Endothelial cell of umbilical vein (primary cell): ENCODE measurements around the gene FOXO6. TPM values are rescaled to one million over a fixed set of nuclear protein-coding genes. Genes with fewer than 3 reads are reported as not detected.

Source experiments
- BruUV-seq: library from RNA; stranded (reverse); fragments of 400-500 nt; replicated peaks from 2 replicates; lab custom pipeline; 2021; lab: Mats Ljungman, UMichigan
- CTCF ChIA-PET: fragments of 300-600, 350-600 bp; sonication (Branson Sonifier 250); formaldehyde crosslinking; loops from one replicate; lab custom pipeline; 2021; ENCODE audit warnings: antibody characterized with exemption, inconsistent platforms; lab: Charles Lee
- POLR2A ChIA-PET: fragments of 300-600, 350-600 bp; sonication (Branson Sonifier 250); formaldehyde crosslinking; loops from one replicate; lab custom pipeline; 2021; ENCODE audit warnings: antibody characterized with exemption, inconsistent platforms; lab: Charles Lee
- DNase-seq: peaks from one replicate; pipeline ENCODE4 v3.0.0-alpha.2; 2011; ENCODE audit warnings: low read depth, low spot score
- FAIRE-seq: peaks from 2 replicates; lab custom pipeline; 2011; peaks lifted over from hg19 to GRCh38; lab: Jason Lieb, UNC
- H2AFZ ChIP-seq: 2 replicates; pipeline ENCODE4 v1.6.0; 2012; ENCODE audit warnings: low read depth, low read length, control low read depth, inconsistent platforms
- H3K27ac ChIP-seq: 2 replicates; pipeline ENCODE4 v1.5.1; 2011; ENCODE audit warnings: low read depth, mild to moderate bottlenecking, control low read depth, low read length, moderate library complexity; ENCODE audit not compliant: insufficient read depth
- H3K27me3 ChIP-seq, 2 experiments: 2 replicates each; pipeline versions ENCODE4 v1.6.0 to v1.6.1; 2011; ENCODE audit warnings: low read length in 2 of 2, mixed read lengths in 1 of 2; ENCODE audit not compliant: control insufficient read depth in 2 of 2, insufficient read depth in 2 of 2
- H3K36me3 ChIP-seq, 2 experiments: 2 replicates in 1 of 2; 3 replicates in 1 of 2; pipeline ENCODE4 v1.5.1; 2011; ENCODE audit warnings: low read length in 2 of 2, mild to moderate bottlenecking in 1 of 2, moderate library complexity in 1 of 2; ENCODE audit not compliant: control insufficient read depth in 2 of 2, insufficient read depth in 2 of 2; ENCODE audit errors: extremely low read depth in 1 of 2
- H3K4me1 ChIP-seq: 3 replicates; pipeline ENCODE4 v1.5.1; 2011; ENCODE audit warnings: mild to moderate bottlenecking, low read length; ENCODE audit not compliant: control insufficient read depth, insufficient read depth; ENCODE audit errors: extremely low read depth
- H3K4me2 ChIP-seq: 2 replicates; pipeline ENCODE4 v1.6.1; 2011; ENCODE audit warnings: low read length, control low read depth, mixed read lengths; ENCODE audit not compliant: insufficient read depth
- H3K4me3 ChIP-seq, 3 experiments: fragments of 200-600 bp in 1 of 3; sonication (generic), shearing (Covaris generic) in 1 of 3; replicated peaks in 1 of 3; 2 replicates each; pipeline ENCODE4 v1.5.1; 2011 to 2016; ENCODE audit warnings: control low read depth in 3 of 3, low read length in 3 of 3, mild to moderate bottlenecking in 2 of 3, inconsistent platforms in 1 of 3, low read depth in 1 of 3, moderate library complexity in 1 of 3; ENCODE audit not compliant: insufficient read depth in 1 of 3
- H3K79me2 ChIP-seq: 2 replicates; pipeline ENCODE4 v1.6.0; 2012; ENCODE audit warnings: low read length, inconsistent platforms; ENCODE audit not compliant: control insufficient read depth, insufficient read depth
- H3K9ac ChIP-seq: replicated peaks from 2 replicates; pipeline ENCODE3; 2011; ENCODE audit warnings: low read length, control low read depth; ENCODE audit not compliant: insufficient read depth; ENCODE audit errors: extremely low read depth
- H3K9me1 ChIP-seq: replicated peaks from 3 replicates; pipeline ENCODE4 v1.6.0; 2011; ENCODE audit warnings: mild to moderate bottlenecking, low read length; ENCODE audit not compliant: control insufficient read depth, insufficient read depth; ENCODE audit errors: extremely low read depth
- H3K9me3 ChIP-seq: replicated peaks from 2 replicates; pipeline ENCODE4 v1.5.1; 2012; ENCODE audit warnings: low read length, inconsistent platforms; ENCODE audit not compliant: control insufficient read depth, insufficient read depth
- H4K20me1 ChIP-seq: replicated peaks from 2 replicates; pipeline ENCODE3; 2011; ENCODE audit warnings: mild to moderate bottlenecking, low read length; ENCODE audit not compliant: control insufficient read depth, insufficient read depth; ENCODE audit errors: extremely low read depth
- FOS ChIP-seq: IDR thresholded peaks from 2 replicates; pipeline ENCODE4 v1.6.1; 2011; ENCODE audit warnings: mild to moderate bottlenecking, low read length, moderate library complexity, borderline replicate concordance; ENCODE audit not compliant: insufficient read depth
- JUN ChIP-seq: IDR thresholded peaks from 2 replicates; pipeline ENCODE4 v1.6.1; 2011; ENCODE audit warnings: borderline replicate concordance, low read depth; ENCODE audit not compliant: insufficient read length, insufficient read depth
- POLR2A ChIP-seq: IDR thresholded peaks from 2 replicates; pipeline ENCODE4 v1.6.1; 2012; ENCODE audit warnings: low read depth, mild to moderate bottlenecking, control low read depth, low read length
- POLR2AphosphoS5 ChIP-seq: IDR thresholded peaks from 2 replicates; pipeline ENCODE4 v1.6.1; 2012; ENCODE audit warnings: low read depth, mild to moderate bottlenecking, control low read depth, low read length, moderate library complexity; ENCODE audit not compliant: insufficient read depth
- dilution Hi-C: fragments of 300-500 bp; cut with MboI; formaldehyde crosslinking; loops from one replicate; pipeline ENCODE4 v1.15.0; 2019; ENCODE audit warnings: low sequenced_read_pairs; ENCODE audit not compliant: extremely low pct_ligation_motif_present
- intact Hi-C: fragments of 100-400 bp; cut with micrococcal nuclease; formaldehyde crosslinking; loops from one replicate; pipeline ENCODE4 v1.10.0; 2022
- polyA plus RNA-seq, 4 experiments: library from polyadenylated mRNA; depleted of rRNA in 3 of 4; stranded (reverse) in 3 of 4; unstranded in 1 of 4; fragments of >200 nt; gene quantifications; 2 replicates each; pipeline versions ENCODE4 v1.2.1 to v1.2.3, GENCODE V29; 2011 to 2012; ENCODE audit warnings: missing spikeins in 1 of 4
- total RNA-seq: library from RNA; stranded (reverse); gene quantifications from 2 replicates; pipeline ENCODE4 v1.2.3, GENCODE V29; 2021
- TF ChIP-seq, protein P1 (sequence below): IDR thresholded peaks from 2 replicates; pipeline ENCODE4 v1.6.1; 2011; ENCODE audit not compliant: insufficient read depth, insufficient read length
- TF ChIP-seq, protein P2 (sequence below), 2 donors: IDR thresholded peaks; 1 replicate in 1 of 2; 2 replicates in 1 of 2; pipeline ENCODE4 v1.5.1; 2011; ENCODE audit warnings: low read length in 2 of 2, mild to moderate bottlenecking in 2 of 2, moderate library complexity in 2 of 2, control low read depth in 1 of 2, inconsistent platforms in 1 of 2, low read depth in 1 of 2; ENCODE audit not compliant: insufficient read depth in 1 of 2; ENCODE audit errors: extremely low read depth in 1 of 2

The FOXO6 gene
- total and polyA plus RNA-seq, 2 donors (not counting 3 experiments of a cell fraction or from before 2014, with no cell fraction given), result 0.04 to 0.38 TPM

DNA sequence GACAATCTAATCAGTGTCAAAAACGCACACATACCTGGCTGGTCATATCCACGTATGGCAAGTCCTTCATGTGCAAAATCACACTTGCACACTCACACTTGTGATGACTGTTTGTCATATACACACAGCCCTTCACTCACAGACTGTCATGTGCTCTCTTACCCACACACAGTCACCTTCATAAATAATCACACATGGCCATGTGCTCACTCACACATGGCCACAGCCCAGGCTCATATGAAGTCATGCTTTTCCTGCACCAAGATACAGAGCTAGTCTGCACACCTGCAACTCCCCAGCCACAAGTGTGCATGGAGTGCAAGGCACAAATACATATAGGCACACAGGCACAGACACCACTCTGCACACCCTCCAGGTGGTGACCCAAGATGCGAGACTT, 45.4 kb upstream of the FOXO6 start:
- intact Hi-C loops (no loop called here), dilution Hi-C loops (no loop called here)
- Histone ChIP-seq H3K9ac (no peak overlapping the region), H3K27me3 (peaks cover 0 to under 1% of the 10 kb centered on the region in 2 experiments), H3K4me2 (no peak overlapping the region), H3K36me3 (no peaks in the 10 kb centered on the region), H3K4me1 (no peaks in the 10 kb centered on the region), H3K9me1 (no peaks in the 10 kb centered on the region), H3K79me2 (no peaks in the 10 kb centered on the region), H3K9me3 (no peaks in the 10 kb centered on the region), H3K27ac (no peak overlapping the region), H2AFZ (no peak overlapping the region), H3K4me3 (no peak overlapping the region), H4K20me1 (no peaks in the 10 kb centered on the region)
- ChIA-PET CTCF (interaction anchor here (0.6 to 3.6 kb wide), 6 partner anchors 26 to 117 kb away, joined by 3 to 16 read pairs (median 4); no protein-coding TSS in a partner anchor), POLR2A (no interaction called here)
- FAIRE-seq (no peak), DNase-seq (no peak)
- TF ChIP-seq, protein P1, sequence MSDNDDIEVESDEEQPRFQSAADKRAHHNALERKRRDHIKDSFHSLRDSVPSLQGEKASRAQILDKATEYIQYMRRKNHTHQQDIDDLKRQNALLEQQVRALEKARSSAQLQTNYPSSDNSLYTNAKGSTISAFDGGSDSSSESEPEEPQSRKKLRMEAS, result peak; percentile 22
- no peak for TF ChIP-seq POLR2AphosphoS5
- no TSS peak for BruUV-seq

DNA sequence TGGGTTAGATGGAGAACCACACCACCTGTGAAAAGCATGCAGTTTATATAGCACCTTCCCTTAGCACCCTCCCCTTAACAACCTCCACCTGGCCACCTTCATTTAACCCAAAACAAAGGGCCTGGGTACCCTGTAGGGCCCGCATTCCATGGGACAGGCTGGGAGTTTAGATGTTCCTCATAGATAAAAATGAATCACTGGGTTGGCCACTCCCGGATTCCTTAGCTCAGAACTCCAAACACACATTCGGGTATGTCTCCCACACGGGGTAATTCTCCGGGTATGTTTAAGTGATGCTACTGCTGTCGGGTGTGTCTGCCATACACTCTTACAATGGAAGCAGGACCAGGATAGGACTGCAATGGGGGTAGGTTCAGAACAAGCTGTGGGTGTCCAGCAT, 43.9 kb upstream of the FOXO6 start:
- FAIRE-seq (no peak), DNase-seq (no peak)
- dilution Hi-C loops (no loop called here), intact Hi-C loops (no loop called here)
- no peaks in the 10 kb centered on the region for H3K9me3 ChIP-seq
- no peak for TF ChIP-seq POLR2AphosphoS5
- no peak for TF ChIP-seq POLR2A
- TF ChIP-seq FOS, result no peak
- TF ChIP-seq, protein P2, sequence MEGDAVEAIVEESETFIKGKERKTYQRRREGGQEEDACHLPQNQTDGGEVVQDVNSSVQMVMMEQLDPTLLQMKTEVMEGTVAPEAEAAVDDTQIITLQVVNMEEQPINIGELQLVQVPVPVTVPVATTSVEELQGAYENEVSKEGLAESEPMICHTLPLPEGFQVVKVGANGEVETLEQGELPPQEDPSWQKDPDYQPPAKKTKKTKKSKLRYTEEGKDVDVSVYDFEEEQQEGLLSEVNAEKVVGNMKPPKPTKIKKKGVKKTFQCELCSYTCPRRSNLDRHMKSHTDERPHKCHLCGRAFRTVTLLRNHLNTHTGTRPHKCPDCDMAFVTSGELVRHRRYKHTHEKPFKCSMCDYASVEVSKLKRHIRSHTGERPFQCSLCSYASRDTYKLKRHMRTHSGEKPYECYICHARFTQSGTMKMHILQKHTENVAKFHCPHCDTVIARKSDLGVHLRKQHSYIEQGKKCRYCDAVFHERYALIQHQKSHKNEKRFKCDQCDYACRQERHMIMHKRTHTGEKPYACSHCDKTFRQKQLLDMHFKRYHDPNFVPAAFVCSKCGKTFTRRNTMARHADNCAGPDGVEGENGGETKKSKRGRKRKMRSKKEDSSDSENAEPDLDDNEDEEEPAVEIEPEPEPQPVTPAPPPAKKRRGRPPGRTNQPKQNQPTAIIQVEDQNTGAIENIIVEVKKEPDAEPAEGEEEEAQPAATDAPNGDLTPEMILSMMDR (IDR thresholded peaks at IDR 0.05; ENCODE audit: extremely low read depth in 1 of 2, insufficient read depth in 1 of 2, low read depth in 1 of 2, low read length in 2 of 2), result no peak
- no peak for TF ChIP-seq JUN
- POLR2A ChIA-PET, result no interaction called here
- H3K79me2 ChIP-seq, result no peaks in the 10 kb centered on the region
- H3K27me3 ChIP-seq, result no peaks in the 10 kb centered on the region
- H3K9ac ChIP-seq, result no peak overlapping the region
- H4K20me1 ChIP-seq, result no peaks in the 10 kb centered on the region
- no peaks in the 10 kb centered on the region for H3K36me3 ChIP-seq
- CTCF ChIA-PET, result interaction anchor here (0.9 kb wide), 1 partner anchor 34 kb away, joined by 3 read pairs; no protein-coding TSS in a partner anchor
- no peak overlapping the region for H3K27ac ChIP-seq
- no peak overlapping the region for H3K4me3 ChIP-seq
- H3K4me1 ChIP-seq, result no peaks in the 10 kb centered on the region
- no TSS peak for BruUV-seq
- no peak overlapping the region for H2AFZ ChIP-seq
- no peaks in the 10 kb centered on the region for H3K9me1 ChIP-seq
- no peak overlapping the region for H3K4me2 ChIP-seq
